Naive B cell (primary cell): Measurements from ENCODE around the gene SFXN5. TPM values are rescaled to one million over a fixed set of nuclear protein-coding genes. Genes with fewer than 3 reads are reported as not detected.
"Not testable (repeated sequence)": the region's sequence is repeated elsewhere in the genome, so short reads cannot be mapped to it uniquely, and the experiment has no call there.

Source experiments
- ATAC-seq, 2 donors: fragments of 150-1000 bp; cut with Tn5 transposase; 2 replicates each; pipeline ENCODE4 v1.10.0; 2021; ENCODE audit warnings: low read depth in 2 of 2, mild to moderate bottlenecking in 2 of 2, moderate library complexity in 2 of 2
- DNase-seq: peaks from one replicate; pipeline ENCODE4 v3.0.0; 2022
- H3K27ac Mint-ChIP-seq, 6 donors: one replicate each; pipeline ENCODE4 v1.8.0; 2020 to 2022; ENCODE audit warnings: mild to moderate bottlenecking in 6 of 6, mixed read lengths in 6 of 6, moderate library complexity in 5 of 6, inconsistent platforms in 2 of 6
- H3K27me3 Mint-ChIP-seq, 3 donors: one replicate each; pipeline ENCODE4 v1.8.0; 2021 to 2022; ENCODE audit warnings: mixed read lengths in 3 of 3, mild to moderate bottlenecking in 1 of 3
- H3K36me3 Mint-ChIP-seq, 2 donors: one replicate each; pipeline ENCODE4 v1.8.0; 2020 to 2022; ENCODE audit warnings: mixed read lengths in 2 of 2, inconsistent platforms in 1 of 2, mild to moderate bottlenecking in 1 of 2
- H3K4me1 Mint-ChIP-seq, 3 donors: one replicate each; pipeline ENCODE4 v1.8.0; 2020 to 2022; ENCODE audit warnings: mixed read lengths in 3 of 3, inconsistent platforms in 1 of 3, mild to moderate bottlenecking in 1 of 3, moderate library complexity in 1 of 3
- H3K4me3 Mint-ChIP-seq, 8 donors: one replicate each; pipeline ENCODE4 v1.8.0; 2020 to 2022; ENCODE audit warnings: mild to moderate bottlenecking in 8 of 8, mixed read lengths in 8 of 8, moderate library complexity in 8 of 8, inconsistent platforms in 2 of 8
- H3K9me3 Mint-ChIP-seq, 7 donors: one replicate each; pipeline ENCODE4 v1.8.0; 2020 to 2022; ENCODE audit warnings: mixed read lengths in 7 of 7, mild to moderate bottlenecking in 5 of 7, inconsistent platforms in 2 of 7, moderate library complexity in 1 of 7
- polyA plus RNA-seq, 6 donors: library from polyadenylated mRNA; unstranded; fragments of 300-500 nt; fragmentation: Illumina TruSeq; gene quantifications; one replicate each; pipeline ENCODE4 v1.2.3, GENCODE V29; 2021; ENCODE audit warnings: low read depth in 6 of 6

Gene SFXN5
- polyA plus RNA-seq, 6 donors from 2014 or later, result 2.5 to 4.4 (median 3.0) TPM; not detected in 1

GRCh38 chr2:73109431-73110167 lies 38.1 kb upstream of the SFXN5 start:
- Mint-ChIP-seq H3K27ac (peak overlapping the region in 2 of 6 donors; percentile 26 to 48), H3K4me3 (peak overlapping the region in 1 of 8 donors; percentile 56), H3K9me3 (no peaks in the 10 kb centered on the region), H3K27me3 (peaks cover 0 to 24% (median 0%) of the 10 kb centered on the region in 3 donors), H3K4me1 (peaks cover 13 to 22% (median 18%) of the 10 kb centered on the region in 3 donors), H3K36me3 (no peaks in the 10 kb centered on the region)
- no peak for ATAC-seq
- DNase-seq, result no peak

- Mint-ChIP-seq H3K36me3 (no peaks in the 10 kb centered on the region), H3K27ac (no peak overlapping the region), H3K9me3 (no peaks in the 10 kb centered on the region), H3K4me3 (no peak overlapping the region), H3K4me1 (peaks cover 13 to 19% (median 18%) of the 10 kb centered on the region in 3 donors), H3K27me3 (peaks cover 0 to 24% (median 0%) of the 10 kb centered on the region in 3 donors)
- DNase-seq, result no peak
- no peak for ATAC-seq
Measured at GRCh38 chr2:73107211-73107926, 35.9 kb upstream of the SFXN5 start.

DNA sequence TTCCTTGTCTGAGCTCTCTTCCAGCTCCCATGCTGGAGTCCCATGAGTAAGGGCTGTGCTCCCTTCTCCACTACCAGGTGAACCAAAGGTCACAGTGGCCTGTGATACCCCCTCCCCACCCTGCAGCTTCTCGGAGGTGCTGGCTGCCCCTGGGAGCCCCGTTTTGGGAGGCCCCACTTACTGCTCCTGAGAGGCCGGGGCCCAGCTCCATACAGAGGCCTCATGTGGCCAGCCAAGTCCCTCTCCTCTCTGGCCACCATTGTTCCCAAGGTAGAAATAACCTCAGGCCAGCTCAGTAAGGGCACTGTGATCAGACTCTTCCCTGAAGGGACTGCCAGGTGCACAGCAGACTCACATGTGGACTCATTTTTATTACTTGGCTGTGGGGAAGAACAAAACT lies 35.3 kb upstream of the SFXN5 start:
- Mint-ChIP-seq H3K36me3 (no peaks in the 10 kb centered on the region), H3K27me3 (peaks cover 0 to 22% (median 0%) of the 10 kb centered on the region in 3 donors), H3K4me1 (peaks cover 10 to 15% (median 14%) of the 10 kb centered on the region in 3 donors), H3K9me3 (no peaks in the 10 kb centered on the region), H3K4me3 (no peak overlapping the region), H3K27ac (no peak overlapping the region)
- DNase-seq (no peak), ATAC-seq (no peak)

GRCh38 chr2:73105511-73105971 lies 34.0 kb upstream of the SFXN5 start:
- peaks cover 1 to 9% (median 3%) of the 10 kb centered on the region in 3 donors for H3K4me1 Mint-ChIP-seq
- H3K36me3 Mint-ChIP-seq, result no peaks in the 10 kb centered on the region
- peaks cover 0 to 10% (median 0%) of the 10 kb centered on the region in 3 donors for H3K27me3 Mint-ChIP-seq
- no peaks in the 10 kb centered on the region for H3K9me3 Mint-ChIP-seq
- no peak overlapping the region for H3K27ac Mint-ChIP-seq
- H3K4me3 Mint-ChIP-seq, result peak overlapping the region in 1 of 8 donors; percentile 29
- no peak for DNase-seq
- no peak for ATAC-seq

- ATAC-seq, result no peak
- no peak overlapping the region for H3K4me3 Mint-ChIP-seq
- DNase-seq, result no peak
- H3K36me3 Mint-ChIP-seq, result no peaks in the 10 kb centered on the region
- no peak overlapping the region for H3K27ac Mint-ChIP-seq
- H3K9me3 Mint-ChIP-seq, result no peaks in the 10 kb centered on the region
- H3K4me1 Mint-ChIP-seq, result peaks cover 0 to 9% (median 3%) of the 10 kb centered on the region in 3 donors
- peaks cover 0 to 8% (median 0%) of the 10 kb centered on the region in 3 donors for H3K27me3 Mint-ChIP-seq
Measured at GRCh38 chr2:73104933-73105332, 33.4 kb upstream of the SFXN5 start.

DNA sequence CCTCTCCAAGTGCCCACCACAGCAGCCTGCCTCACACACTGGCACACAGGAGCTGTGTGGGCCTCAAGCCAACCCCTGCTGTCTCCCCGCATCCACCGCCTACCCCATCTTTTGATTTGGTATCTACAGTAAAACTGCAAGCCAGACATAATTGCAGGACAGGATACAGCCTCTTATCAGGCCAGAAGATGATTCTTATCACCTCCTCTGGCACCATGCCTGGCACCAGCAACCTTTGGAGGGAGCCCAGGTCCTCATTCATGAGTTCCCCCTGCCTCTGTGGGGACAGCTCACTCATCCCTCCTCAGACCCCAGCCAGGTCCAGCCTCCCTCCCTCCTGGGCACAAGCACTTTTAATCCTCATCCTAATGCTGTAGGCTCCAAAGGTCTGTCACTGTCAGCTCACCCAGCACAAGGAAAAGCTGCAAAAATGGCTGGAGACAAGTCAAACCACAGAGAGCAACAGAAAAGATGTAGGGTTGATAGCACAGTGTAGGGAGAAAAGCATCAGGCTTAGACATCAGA lies 31.6 kb upstream of the SFXN5 start:
- H3K27ac Mint-ChIP-seq, result peak overlapping the region in 1 of 6 donors; percentile 22
- no peaks in the 10 kb centered on the region for H3K9me3 Mint-ChIP-seq
- no peaks in the 10 kb centered on the region for H3K36me3 Mint-ChIP-seq
- peaks cover 0 to 8% (median 0%) of the 10 kb centered on the region in 3 donors for H3K27me3 Mint-ChIP-seq
- H3K4me3 Mint-ChIP-seq, result no peak overlapping the region
- ATAC-seq (no peak), DNase-seq (no peak)
- peaks cover 0 to 9% (median 0%) of the 10 kb centered on the region in 3 donors for H3K4me1 Mint-ChIP-seq

DNA sequence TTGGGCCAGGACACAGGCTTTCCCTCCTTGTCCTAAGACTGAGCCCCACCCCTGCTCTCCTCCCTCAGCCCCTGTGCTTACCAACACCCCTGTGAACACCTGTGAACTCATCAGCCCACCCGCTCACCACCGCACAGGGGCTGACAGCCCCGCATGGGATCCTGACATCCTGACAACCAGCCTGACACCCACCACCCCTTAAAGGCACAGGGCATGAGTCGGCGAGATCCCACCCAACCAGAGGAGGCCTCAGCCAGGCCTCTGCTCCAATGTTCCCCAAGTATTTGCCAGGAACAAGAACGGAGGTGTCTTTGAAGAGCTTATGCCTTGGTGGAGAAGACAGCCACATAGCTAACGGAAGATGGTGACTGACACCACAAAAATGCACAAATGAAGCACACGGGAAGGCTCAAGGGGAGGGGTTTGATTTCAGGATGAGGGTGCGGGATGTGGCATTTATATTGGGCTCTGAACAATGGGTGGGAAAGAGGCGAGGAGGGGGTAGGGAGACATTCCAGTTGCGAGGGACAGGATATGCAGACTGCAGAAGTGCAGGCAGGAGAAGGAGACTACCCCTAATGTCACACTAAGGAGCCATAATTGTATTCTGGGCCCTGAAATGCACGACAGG lies 30.2 kb upstream of the SFXN5 start:
- Mint-ChIP-seq H3K36me3 (no peaks in the 10 kb centered on the region), H3K4me1 (peaks cover 0 to 3% (median 0%) of the 10 kb centered on the region in 3 donors), H3K4me3 (no peak overlapping the region), H3K9me3 (no peaks in the 10 kb centered on the region), H3K27ac (peak overlapping the region in 1 of 6 donors; percentile 33), H3K27me3 (no peaks in the 10 kb centered on the region)
- DNase-seq (no peak), ATAC-seq (no peak)

GRCh38 chr2:73100956-73101355 lies 29.4 kb upstream of the SFXN5 start:
- DNase-seq (no peak), ATAC-seq (no peak)
- H3K27me3 Mint-ChIP-seq, result no peaks in the 10 kb centered on the region
- H3K27ac Mint-ChIP-seq, result peak overlapping the region in 1 of 6 donors; percentile 79
- H3K4me3 Mint-ChIP-seq, result no peak overlapping the region
- no peaks in the 10 kb centered on the region for H3K36me3 Mint-ChIP-seq
- no peaks in the 10 kb centered on the region for H3K4me1 Mint-ChIP-seq
- H3K9me3 Mint-ChIP-seq, result no peaks in the 10 kb centered on the region

DNA sequence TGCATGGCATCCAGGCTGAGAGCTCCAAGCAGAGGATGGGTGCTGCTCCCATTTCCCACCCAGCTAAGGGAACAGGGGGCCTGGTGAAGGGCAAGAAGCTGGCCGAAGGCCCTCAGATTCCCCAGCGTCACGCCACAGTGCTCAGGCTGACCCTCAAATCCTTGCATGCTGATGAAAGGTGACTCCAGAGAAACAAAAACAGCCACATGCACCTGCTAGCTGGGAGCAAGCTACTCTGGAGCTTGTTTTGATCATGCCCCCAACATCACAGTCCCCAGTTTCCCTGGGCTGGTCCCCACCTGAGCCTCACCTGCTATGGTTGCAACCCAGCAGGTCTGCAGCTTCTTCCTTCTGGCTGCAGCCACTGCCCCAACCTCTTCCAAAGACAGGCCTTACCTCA lies 28.0 kb upstream of the SFXN5 start:
- no peak for ATAC-seq
- no peaks in the 10 kb centered on the region for H3K27me3 Mint-ChIP-seq
- H3K4me3 Mint-ChIP-seq, result no peak overlapping the region
- H3K27ac Mint-ChIP-seq, result no peak overlapping the region
- no peak for DNase-seq
- no peaks in the 10 kb centered on the region for H3K36me3 Mint-ChIP-seq
- no peaks in the 10 kb centered on the region for H3K4me1 Mint-ChIP-seq
- H3K9me3 Mint-ChIP-seq, result no peaks in the 10 kb centered on the region

GRCh38 chr2:73095910-73096309 lies 24.4 kb upstream of the SFXN5 start:
- H3K27ac Mint-ChIP-seq, result no peak overlapping the region
- DNase-seq (no peak), ATAC-seq (no peak)
- H3K36me3 Mint-ChIP-seq, result no peaks in the 10 kb centered on the region
- H3K4me1 Mint-ChIP-seq, result no peaks in the 10 kb centered on the region
- H3K9me3 Mint-ChIP-seq, result no peaks in the 10 kb centered on the region
- no peak overlapping the region for H3K4me3 Mint-ChIP-seq
- no peaks in the 10 kb centered on the region for H3K27me3 Mint-ChIP-seq

GRCh38 chr2:73093601-73094218 lies 22.2 kb upstream of the SFXN5 start:
- not testable (repeated sequence) for H3K9me3 Mint-ChIP-seq, H3K27me3 Mint-ChIP-seq, DNase-seq, H3K36me3 Mint-ChIP-seq, ATAC-seq, H3K4me1 Mint-ChIP-seq, H3K27ac Mint-ChIP-seq
- H3K4me3 Mint-ChIP-seq, result peak overlapping the region in 1 of 8 donors; percentile 65

DNA sequence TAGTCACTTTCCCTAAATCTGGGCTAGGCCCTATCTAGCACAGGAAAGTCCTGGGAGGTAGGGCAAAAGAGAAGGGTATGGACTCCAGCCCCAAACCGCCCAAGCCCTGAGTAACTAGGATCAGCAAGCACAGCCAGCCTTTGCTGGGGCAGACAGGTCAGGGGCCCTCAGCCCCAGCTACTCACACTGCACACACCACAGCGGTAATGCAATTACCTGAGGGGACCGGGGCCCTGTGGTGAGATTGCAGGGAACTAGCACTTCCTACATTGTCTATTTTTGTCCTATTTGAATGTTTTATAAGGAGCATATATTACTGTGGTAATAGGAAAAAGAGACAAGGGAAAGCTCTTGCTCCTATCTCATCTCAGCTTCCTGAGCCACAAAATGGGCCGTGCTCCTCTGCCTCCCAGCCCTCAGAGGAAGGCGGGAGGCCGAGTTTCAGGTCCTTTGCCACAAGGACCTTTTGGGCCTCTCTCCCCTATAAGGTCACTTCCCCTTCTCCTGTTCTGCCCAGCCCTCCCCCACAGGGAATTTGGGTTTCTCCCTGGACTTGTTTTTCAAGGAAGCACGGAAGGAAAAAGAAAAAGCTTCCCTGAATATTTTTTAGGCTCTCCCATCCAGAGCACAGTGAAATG lies 20.8 kb upstream of the SFXN5 start:
- Mint-ChIP-seq H3K36me3 (no peaks in the 10 kb centered on the region), H3K9me3 (no peaks in the 10 kb centered on the region), H3K4me1 (no peaks in the 10 kb centered on the region), H3K27ac (peak overlapping the region in 2 of 6 donors; percentile 57 to 76), H3K27me3 (no peaks in the 10 kb centered on the region), H3K4me3 (no peak overlapping the region)
- DNase-seq (no peak), ATAC-seq (no peak)

GRCh38 chr2:73091696-73092095 lies 20.2 kb upstream of the SFXN5 start:
- no peaks in the 10 kb centered on the region for H3K4me1 Mint-ChIP-seq
- DNase-seq, result no peak
- H3K27me3 Mint-ChIP-seq, result no peaks in the 10 kb centered on the region
- ATAC-seq, result no peak
- H3K4me3 Mint-ChIP-seq, result no peak overlapping the region
- no peaks in the 10 kb centered on the region for H3K36me3 Mint-ChIP-seq
- peak overlapping the region in 1 of 6 donors; percentile 57 for H3K27ac Mint-ChIP-seq
- H3K9me3 Mint-ChIP-seq, result no peaks in the 10 kb centered on the region
